ENCODE measurements around the gene TMEM198.

Gene TMEM198

GRCh38 chr2:219542931-219543595 lies 765 bp upstream of the TMEM198 start:
- no peak for DNase-seq (ENCODE audit: low read depth in 1 of 2, low spot score in 1 of 2)

GRCh38 chr2:219544567-219544966 lies 739 bp downstream of the TMEM198 start:
- no peak for DNase-seq (ENCODE audit: low read depth in 1 of 2, low spot score in 1 of 2)

GRCh38 chr2:219545295-219545942 lies 1.6 kb downstream of the TMEM198 start:
- DNase-seq (ENCODE audit: low read depth in 1 of 2, low spot score in 1 of 2): no peak

GRCh38 chr2:219545943-219546352 lies 2.1 kb downstream of the TMEM198 start:
- no peak for DNase-seq (ENCODE audit: low read depth in 1 of 2, low spot score in 1 of 2)

GRCh38 chr2:219547621-219548020 lies 3.8 kb downstream of the TMEM198 start:
- DNase-seq (ENCODE audit: low read depth in 1 of 2, low spot score in 1 of 2): no peak

GRCh38 chr2:219548990-219549389 lies 5.2 kb downstream of the TMEM198 start:
- DNase-seq (ENCODE audit: low read depth in 1 of 2, low spot score in 1 of 2): no peak

- DNase-seq (ENCODE audit: low read depth in 1 of 2, low spot score in 1 of 2): no peak
Measured at GRCh38 chr2:219549619-219550018, 5.8 kb downstream of the TMEM198 start.

- DNase-seq (ENCODE audit: low read depth in 1 of 2, low spot score in 1 of 2): no peak
Measured at GRCh38 chr2:219551441-219552381, 7.9 kb downstream of the TMEM198 start.

- DNase-seq (ENCODE audit: low read depth in 1 of 2, low spot score in 1 of 2): peak; percentile 50 to 64
Measured at GRCh38 chr2:219552382-219553167, 8.7 kb downstream of the TMEM198 start.

- no peak for DNase-seq (ENCODE audit: low read depth in 1 of 2, low spot score in 1 of 2)
Measured at GRCh38 chr2:219553168-219553417, 9.3 kb downstream of the TMEM198 start.

GRCh38 chr2:219553463-219553963 lies 9.7 kb downstream of the TMEM198 start:
- DNase-seq (ENCODE audit: low read depth in 1 of 2, low spot score in 1 of 2): no peak

- no peak for DNase-seq (ENCODE audit: low read depth in 1 of 2, low spot score in 1 of 2)
Measured at GRCh38 chr2:219554350-219554749, 10.5 kb downstream of the TMEM198 start.

GRCh38 chr2:219555956-219556355 lies 12.1 kb downstream of the TMEM198 start:
- DNase-seq (ENCODE audit: low read depth in 1 of 2, low spot score in 1 of 2): no peak

- no peak for DNase-seq (ENCODE audit: low read depth in 1 of 2, low spot score in 1 of 2)
Measured at GRCh38 chr2:219556413-219556812, 12.6 kb downstream of the TMEM198 start.

GRCh38 chr2:219557320-219557719 lies 13.5 kb downstream of the TMEM198 start:
- no peak for DNase-seq (ENCODE audit: low read depth in 1 of 2, low spot score in 1 of 2)

GRCh38 chr2:219557791-219558785 lies 14.3 kb downstream of the TMEM198 start:
- DNase-seq (ENCODE audit: low read depth in 1 of 2, low spot score in 1 of 2): no peak

- DNase-seq (ENCODE audit: low read depth in 1 of 2, low spot score in 1 of 2): no peak
Measured at GRCh38 chr2:219559156-219559915, 15.5 kb downstream of the TMEM198 start.

GRCh38 chr2:219560037-219560892 lies 16.4 kb downstream of the TMEM198 start:
- DNase-seq (ENCODE audit: low read depth in 1 of 2, low spot score in 1 of 2): no peak

All from activated T-helper 1 cell treated with anti-CD3 and anti-CD28 coated beads, Interleukin-2, amount 50 U/mL, for 16 hours (primary cell).